Measurements from ENCODE around the gene PRR33.

Gene PRR33

DNA sequence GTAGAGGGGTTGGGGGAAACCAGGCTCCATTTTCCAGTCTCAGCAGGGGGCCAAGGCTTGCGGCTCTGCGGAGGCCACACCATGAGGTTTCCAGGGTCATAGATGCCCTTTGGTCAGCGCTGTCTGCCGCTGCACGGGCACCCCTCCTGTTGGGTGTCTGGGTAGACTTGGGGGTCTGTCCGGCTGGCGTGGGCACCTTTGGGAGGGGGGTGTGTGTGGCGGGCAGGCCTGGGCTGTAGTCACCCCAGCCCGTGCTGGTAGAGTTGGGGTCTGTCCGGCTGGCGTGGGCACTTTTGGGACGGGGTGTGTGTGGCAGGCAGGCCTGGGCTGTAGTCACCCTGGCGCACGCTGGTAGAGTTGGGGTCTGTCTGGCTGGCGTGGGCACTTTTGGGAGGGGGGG lies 20.2 kb downstream of the PRR33 start:
- peaks cover 15% of the 10 kb centered on the region for H3K4me1 ChIP-seq (ENCODE audit: insufficient read depth, poor library complexity, severe bottlenecking)
- TF ChIP-seq, protein P1, sequence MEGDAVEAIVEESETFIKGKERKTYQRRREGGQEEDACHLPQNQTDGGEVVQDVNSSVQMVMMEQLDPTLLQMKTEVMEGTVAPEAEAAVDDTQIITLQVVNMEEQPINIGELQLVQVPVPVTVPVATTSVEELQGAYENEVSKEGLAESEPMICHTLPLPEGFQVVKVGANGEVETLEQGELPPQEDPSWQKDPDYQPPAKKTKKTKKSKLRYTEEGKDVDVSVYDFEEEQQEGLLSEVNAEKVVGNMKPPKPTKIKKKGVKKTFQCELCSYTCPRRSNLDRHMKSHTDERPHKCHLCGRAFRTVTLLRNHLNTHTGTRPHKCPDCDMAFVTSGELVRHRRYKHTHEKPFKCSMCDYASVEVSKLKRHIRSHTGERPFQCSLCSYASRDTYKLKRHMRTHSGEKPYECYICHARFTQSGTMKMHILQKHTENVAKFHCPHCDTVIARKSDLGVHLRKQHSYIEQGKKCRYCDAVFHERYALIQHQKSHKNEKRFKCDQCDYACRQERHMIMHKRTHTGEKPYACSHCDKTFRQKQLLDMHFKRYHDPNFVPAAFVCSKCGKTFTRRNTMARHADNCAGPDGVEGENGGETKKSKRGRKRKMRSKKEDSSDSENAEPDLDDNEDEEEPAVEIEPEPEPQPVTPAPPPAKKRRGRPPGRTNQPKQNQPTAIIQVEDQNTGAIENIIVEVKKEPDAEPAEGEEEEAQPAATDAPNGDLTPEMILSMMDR (IDR thresholded peaks at IDR 0.05; ENCODE audit: poor library complexity, severe bottlenecking) = no peak
- no peaks in the 10 kb centered on the region for H3K9me3 ChIP-seq (ENCODE audit: severe bottlenecking)
- H3K27ac ChIP-seq (ENCODE audit: poor library complexity, severe bottlenecking) = no peak overlapping the region
- H3K4me3 ChIP-seq (ENCODE audit: severe bottlenecking) = no peak overlapping the region
- H3K36me3 ChIP-seq (ENCODE audit: low read depth) = no peaks in the 10 kb centered on the region
- no peaks in the 10 kb centered on the region for H3K27me3 ChIP-seq (ENCODE audit: insufficient read depth, poor library complexity, severe bottlenecking)
- no peak for ATAC-seq (ENCODE audit: low read depth)
- no peak for DNase-seq (ENCODE audit: low spot score)

DNA sequence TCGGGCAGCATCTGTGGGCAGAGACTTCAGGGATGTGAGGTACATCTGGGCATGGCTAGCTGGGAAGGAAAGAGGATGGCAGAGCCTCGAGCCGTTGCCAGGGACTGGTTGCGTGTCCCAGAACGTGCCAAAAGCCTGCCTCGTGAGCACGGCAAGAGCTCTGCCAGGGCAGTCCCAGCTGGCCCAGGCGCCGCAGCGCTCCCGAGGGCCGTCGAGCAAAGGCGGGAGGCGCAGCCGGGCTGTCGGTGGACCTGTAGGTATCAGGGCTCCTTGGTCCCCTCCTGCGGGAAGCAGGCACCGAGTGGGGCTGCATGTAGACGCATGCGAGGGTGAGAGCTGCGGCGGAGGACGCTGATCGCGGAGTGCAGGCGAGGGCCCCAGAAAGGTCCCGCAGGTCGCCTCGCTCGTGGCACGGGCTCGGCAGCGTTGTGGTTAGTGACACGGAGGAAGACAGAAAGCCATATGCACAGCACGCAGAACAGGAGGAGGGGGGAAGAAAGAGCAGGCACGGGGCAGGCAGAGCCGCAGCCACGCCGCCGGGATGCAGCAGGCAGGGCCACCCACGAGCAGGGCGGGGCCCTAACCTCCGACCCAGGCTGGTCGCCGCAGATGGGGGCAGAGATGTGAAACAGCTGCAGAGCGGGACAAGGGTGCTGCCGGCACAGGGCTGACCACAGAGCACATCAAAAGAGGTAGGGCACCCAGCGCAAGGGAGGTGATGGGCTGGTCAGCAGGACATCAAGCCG lies 20.8 kb downstream of the PRR33 start:
- Histone ChIP-seq H3K9me3 (ENCODE audit: severe bottlenecking) (no peaks in the 10 kb centered on the region), H3K27ac (ENCODE audit: poor library complexity, severe bottlenecking) (no peak overlapping the region), H3K36me3 (ENCODE audit: low read depth) (no peaks in the 10 kb centered on the region), H3K4me1 (ENCODE audit: insufficient read depth, poor library complexity, severe bottlenecking) (peaks cover 10% of the 10 kb centered on the region), H3K4me3 (ENCODE audit: severe bottlenecking) (no peak overlapping the region), H3K27me3 (ENCODE audit: insufficient read depth, poor library complexity, severe bottlenecking) (no peaks in the 10 kb centered on the region)
- TF ChIP-seq, protein P1 (IDR thresholded peaks at IDR 0.05; ENCODE audit: poor library complexity, severe bottlenecking) = no peak
- no peak for DNase-seq (ENCODE audit: low spot score)
- no peak for ATAC-seq (ENCODE audit: low read depth)

DNA sequence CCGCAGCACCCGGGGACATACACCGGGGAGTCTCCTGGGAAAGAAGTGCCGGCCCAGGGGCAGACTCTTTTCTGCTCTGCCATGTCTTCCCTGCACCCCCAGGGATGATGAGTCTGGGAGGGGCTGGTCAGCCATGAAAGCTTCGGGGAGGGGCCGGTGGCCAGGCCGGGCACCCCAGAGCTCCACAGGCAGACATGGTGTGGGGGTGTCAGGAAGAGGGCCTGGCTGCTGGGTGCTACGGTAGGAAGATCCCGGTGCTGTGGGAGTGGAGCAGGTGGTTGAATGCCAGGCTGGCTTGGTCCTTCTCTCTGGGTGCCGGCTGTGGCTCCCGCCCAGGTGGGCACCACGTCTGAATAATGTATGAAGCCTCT lies 21.4 kb downstream of the PRR33 start:
- ATAC-seq (ENCODE audit: low read depth) = no peak
- H3K36me3 ChIP-seq (ENCODE audit: low read depth) = no peaks in the 10 kb centered on the region
- H3K9me3 ChIP-seq (ENCODE audit: severe bottlenecking) = no peaks in the 10 kb centered on the region
- H3K27me3 ChIP-seq (ENCODE audit: insufficient read depth, poor library complexity, severe bottlenecking) = no peaks in the 10 kb centered on the region
- peaks cover 10% of the 10 kb centered on the region for H3K4me1 ChIP-seq (ENCODE audit: insufficient read depth, poor library complexity, severe bottlenecking)
- H3K27ac ChIP-seq (ENCODE audit: poor library complexity, severe bottlenecking) = no peak overlapping the region
- TF ChIP-seq, protein P1 (IDR thresholded peaks at IDR 0.05; ENCODE audit: poor library complexity, severe bottlenecking) = no peak
- DNase-seq (ENCODE audit: low spot score) = no peak
- no peak overlapping the region for H3K4me3 ChIP-seq (ENCODE audit: severe bottlenecking)

DNA sequence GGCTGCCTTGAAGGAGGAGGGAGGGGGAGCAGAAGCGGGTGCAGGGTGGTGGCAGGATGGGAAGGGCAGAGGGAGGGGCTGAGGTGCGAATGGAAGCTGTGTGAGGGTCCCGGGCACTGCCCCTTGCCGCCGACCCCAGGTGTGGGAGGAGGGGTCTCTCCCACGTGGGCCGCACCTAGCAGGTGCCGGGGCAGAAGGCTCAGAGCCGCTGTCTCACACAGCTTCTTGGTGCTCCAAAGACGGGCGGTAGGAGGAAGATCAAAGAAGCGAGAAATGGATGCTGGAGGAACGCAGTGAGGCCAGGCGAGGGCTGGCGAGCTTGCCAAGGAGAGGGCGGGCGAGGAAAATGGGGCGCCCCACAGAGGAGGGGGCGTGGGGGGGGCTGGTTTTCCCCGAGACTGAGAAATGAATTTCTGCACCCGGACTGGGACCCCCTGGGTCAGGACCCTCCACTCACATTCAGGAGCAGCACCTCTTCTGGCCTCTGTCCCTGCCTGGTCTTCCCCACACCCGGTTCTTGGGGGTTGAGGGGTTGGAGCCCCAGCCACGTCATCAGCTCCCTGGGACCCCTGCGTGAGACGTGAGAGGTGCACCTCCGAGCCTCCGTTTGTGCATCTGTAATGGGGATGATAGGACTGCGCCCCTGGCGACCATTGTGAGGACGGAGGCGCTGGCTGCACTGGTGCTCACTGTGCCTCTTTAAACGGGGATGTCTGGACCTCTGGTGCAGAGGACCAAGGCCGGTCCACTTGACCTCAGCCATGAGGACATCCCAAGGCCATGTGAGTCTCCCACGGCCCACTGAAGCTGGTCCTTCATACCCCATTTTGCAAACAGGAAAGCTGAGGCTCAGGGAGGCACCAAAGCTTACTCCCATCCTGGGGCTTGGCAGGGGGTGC lies 22.0 kb downstream of the PRR33 start:
- Histone ChIP-seq H3K36me3 (ENCODE audit: low read depth) (no peaks in the 10 kb centered on the region), H3K4me1 (ENCODE audit: insufficient read depth, poor library complexity, severe bottlenecking) (peaks cover 10% of the 10 kb centered on the region), H3K9me3 (ENCODE audit: severe bottlenecking) (no peaks in the 10 kb centered on the region), H3K4me3 (ENCODE audit: severe bottlenecking) (no peak overlapping the region), H3K27ac (ENCODE audit: poor library complexity, severe bottlenecking) (no peak overlapping the region), H3K27me3 (ENCODE audit: insufficient read depth, poor library complexity, severe bottlenecking) (no peaks in the 10 kb centered on the region)
- TF ChIP-seq, protein P1 (IDR thresholded peaks at IDR 0.05; ENCODE audit: poor library complexity, severe bottlenecking) = no peak
- ATAC-seq (ENCODE audit: low read depth) = no peak
- no peak for DNase-seq (ENCODE audit: low spot score)
